Activated CD8-positive, alpha-beta memory T cell treated with anti-CD3 and anti-CD28 coated beads for 48 hours (primary cell): Measurements from ENCODE around the gene LRIG1.

Experiments
- DNase-seq, 3 experiments: peaks; one replicate each; pipeline ENCODE4 v3.0.0-alpha.2; 2020; ENCODE audit warnings: low read depth in 2 of 3, low spot score in 2 of 3

Gene LRIG1, protein sequence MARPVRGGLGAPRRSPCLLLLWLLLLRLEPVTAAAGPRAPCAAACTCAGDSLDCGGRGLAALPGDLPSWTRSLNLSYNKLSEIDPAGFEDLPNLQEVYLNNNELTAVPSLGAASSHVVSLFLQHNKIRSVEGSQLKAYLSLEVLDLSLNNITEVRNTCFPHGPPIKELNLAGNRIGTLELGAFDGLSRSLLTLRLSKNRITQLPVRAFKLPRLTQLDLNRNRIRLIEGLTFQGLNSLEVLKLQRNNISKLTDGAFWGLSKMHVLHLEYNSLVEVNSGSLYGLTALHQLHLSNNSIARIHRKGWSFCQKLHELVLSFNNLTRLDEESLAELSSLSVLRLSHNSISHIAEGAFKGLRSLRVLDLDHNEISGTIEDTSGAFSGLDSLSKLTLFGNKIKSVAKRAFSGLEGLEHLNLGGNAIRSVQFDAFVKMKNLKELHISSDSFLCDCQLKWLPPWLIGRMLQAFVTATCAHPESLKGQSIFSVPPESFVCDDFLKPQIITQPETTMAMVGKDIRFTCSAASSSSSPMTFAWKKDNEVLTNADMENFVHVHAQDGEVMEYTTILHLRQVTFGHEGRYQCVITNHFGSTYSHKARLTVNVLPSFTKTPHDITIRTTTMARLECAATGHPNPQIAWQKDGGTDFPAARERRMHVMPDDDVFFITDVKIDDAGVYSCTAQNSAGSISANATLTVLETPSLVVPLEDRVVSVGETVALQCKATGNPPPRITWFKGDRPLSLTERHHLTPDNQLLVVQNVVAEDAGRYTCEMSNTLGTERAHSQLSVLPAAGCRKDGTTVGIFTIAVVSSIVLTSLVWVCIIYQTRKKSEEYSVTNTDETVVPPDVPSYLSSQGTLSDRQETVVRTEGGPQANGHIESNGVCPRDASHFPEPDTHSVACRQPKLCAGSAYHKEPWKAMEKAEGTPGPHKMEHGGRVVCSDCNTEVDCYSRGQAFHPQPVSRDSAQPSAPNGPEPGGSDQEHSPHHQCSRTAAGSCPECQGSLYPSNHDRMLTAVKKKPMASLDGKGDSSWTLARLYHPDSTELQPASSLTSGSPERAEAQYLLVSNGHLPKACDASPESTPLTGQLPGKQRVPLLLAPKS

GRCh38 chr3:66500576-66501482, at the start of gene LRIG1:
Gene LRIG1, minus strand, starts transcription at chr3:66501022. Its CDS starts 615 bp downstream, at chr3:66500407.
- DNase-seq: peak; percentile 87 to 97 (median 93)

GRCh38 chr3:66544619-66545429, 44.0 kb upstream of the LRIG1 start:
- no peak for DNase-seq

DNA sequence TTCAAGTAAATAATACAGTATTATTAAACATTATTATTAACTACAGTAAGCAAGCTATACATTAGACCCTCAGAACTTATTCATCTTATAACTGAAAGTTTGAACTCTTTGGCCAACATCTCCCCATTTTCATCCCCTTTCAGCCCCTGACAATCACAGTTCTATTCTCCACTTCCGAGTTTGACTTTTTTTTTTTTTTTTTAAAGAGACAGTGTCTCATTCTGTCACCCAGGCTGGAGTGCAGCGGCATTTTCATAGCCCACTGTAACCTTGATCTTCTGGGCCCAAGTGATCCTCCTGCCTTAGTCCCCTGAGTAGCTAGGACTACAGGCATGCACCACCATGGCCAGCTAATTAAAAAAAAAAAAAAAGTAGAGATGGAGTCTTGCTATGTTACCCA, 41.3 kb upstream of the LRIG1 start:
- DNase-seq: no peak

- no peak for DNase-seq
Measured at GRCh38 chr3:66539466-66539989, 38.7 kb upstream of the LRIG1 start.

GRCh38 chr3:66538390-66538789, 37.6 kb upstream of the LRIG1 start:
- DNase-seq: no peak

GRCh38 chr3:66537735-66538134, 36.9 kb upstream of the LRIG1 start:
- DNase-seq: no peak

DNA sequence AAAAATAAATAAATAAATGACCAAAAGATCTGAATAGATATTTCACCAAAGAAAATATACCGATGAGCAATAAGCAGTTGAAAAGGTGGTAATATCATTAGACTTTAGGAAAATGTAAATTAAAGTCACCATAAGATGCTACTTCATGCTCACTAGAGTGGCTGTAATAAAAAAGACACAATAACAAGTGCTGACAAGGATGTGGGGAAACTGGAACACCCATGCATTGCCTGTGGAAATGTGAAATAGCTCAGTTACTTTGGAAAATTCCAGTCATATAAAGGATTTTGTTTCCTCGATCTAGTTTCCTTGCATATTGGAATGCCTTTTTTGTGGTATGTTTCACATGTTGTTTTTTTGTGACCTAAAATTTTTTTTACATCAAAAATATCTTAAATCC, 36.0 kb upstream of the LRIG1 start:
- no peak for DNase-seq

DNA sequence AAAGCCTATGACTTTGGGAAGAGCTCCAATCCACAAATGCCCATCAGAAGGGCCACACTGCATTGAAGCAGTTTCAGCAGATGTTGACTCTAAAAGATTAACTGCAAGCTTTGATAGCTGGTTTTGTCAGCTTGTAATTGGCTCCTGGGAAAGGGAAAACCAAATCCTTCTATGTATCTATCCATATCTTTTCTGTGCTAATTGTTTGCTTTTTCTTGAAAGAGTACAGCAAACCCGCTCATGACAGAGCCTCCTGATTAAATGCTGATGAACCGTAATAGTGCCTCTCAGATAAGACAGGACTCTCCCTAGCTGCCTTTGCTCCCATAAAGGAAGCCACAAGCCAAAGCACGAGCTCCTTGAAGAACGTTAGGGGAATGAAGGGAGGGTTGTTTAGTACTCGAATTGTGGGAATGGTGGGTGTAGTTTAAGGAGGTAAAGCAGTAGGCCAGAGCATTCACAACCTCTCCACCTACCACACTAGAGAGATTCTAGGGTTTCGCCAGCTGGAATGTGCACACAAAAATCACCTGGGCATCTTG, 33.6 kb upstream of the LRIG1 start:
- DNase-seq: no peak

DNA sequence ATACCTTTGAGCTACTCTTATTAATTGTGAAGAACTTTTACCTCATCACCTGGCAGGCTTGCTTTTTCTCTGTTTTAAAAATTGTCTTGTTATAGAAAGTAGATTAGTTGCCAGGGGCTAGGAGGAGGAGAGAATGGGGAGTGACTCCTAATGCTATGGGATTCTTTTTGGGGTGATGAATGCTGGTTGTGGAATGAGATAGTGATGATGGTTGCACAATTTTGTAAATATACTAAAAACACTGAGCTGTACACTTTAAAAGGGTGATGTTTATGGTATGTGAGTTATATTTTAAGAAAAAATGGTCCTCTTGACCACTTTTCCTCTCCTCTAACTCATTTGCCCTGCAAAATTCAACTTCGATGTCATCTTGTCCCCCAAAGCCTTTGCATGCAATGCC, 31.8 kb upstream of the LRIG1 start:
- no peak for DNase-seq

DNA sequence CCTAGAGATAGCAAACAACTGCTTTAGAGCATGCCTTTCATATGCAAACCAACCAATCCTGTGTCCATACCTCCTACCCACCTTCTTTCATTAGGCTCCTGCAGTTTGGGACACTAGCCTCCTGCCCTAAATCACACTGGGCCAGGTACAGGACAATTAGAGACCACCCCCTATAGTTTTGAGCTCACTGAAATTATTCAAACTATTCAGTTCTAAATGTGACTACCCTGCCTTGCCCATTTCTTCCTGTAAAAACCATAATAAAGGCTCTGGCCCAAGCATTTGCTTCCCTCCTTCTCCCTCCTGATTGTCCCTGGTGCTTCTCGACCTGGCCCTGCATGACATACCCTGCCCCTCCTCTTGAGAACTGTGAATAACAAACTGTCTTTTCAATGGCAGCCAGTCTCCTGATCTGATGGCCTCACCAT, 31.4 kb upstream of the LRIG1 start:
- no peak for DNase-seq

DNA sequence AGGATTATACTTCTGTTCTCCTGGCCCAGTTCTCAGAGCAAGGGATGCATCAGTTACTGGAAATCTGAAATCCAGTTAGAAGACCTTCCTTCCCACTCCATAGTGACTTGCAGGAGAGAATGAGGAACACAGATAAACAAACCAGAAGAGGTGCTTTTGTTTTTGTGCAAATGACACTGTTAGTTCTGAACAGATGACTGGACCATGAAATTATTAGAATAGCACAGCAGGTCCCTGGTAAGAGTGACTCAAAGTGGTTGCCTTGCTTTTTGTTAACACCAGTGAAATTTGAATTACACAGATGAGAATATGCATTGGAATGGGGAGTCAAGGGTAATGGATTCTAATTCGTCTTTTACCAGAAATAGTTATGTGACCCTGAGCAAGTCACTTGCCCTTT, 30.4 kb upstream of the LRIG1 start:
- DNase-seq: no peak

DNA sequence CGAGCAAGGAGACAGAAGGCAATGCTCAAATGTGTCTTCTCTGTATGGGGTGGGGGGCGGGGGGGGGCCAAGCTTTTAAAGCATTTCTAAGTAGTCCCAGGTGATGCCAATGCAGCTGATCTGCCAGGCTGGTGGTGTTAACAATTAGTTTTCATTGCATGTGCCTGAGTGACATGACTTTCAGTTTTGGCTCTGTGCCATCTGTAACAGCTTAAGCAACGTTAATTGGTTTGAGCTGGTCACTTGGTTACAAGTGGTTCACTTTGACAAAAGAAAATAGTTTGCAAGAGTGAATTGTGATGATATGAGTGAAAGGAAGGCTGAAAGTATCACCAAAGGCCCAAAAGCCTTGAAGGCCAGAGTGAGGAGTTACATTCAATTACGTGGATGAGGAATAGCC, 26.4 kb upstream of the LRIG1 start:
- DNase-seq: no peak

DNA sequence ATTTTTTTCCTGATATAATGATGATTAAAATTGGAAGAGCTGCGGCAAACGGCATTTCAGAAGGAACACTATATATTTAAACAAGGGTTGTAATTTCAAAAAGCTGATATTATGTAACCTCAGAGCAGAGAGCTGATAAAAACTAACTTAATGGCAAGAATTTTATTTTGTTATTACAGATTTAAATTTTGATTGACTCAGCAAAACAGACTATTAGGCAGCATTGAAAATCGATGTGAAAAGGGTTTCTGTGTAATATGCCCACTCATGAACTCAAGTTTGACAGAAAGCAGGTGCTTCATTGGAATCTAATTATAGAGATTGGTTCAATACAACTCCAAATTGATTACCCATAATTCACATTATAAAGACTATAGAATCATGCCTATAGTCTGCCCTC, 24.9 kb upstream of the LRIG1 start:
- no peak for DNase-seq

DNA sequence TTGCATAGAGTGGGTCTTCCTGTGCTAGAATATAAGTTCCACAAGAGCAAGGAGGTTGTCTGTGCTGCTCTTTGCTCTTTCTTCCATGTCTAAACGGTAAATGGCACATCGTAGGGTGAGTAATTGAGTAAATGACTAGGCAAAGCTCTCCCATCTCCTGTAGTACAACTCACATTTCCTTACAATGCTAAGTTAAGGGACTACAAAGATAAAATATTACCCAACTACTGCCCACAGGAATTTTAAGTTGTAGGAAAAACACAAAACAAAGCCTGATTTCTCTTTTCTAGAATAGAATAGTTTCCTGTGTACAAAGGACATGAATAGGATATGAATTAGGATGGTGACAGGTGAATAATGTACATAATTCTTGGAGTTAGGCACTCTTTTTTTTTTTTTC, 19.9 kb upstream of the LRIG1 start:
- no peak for DNase-seq

- DNase-seq: no peak
Measured at GRCh38 chr3:66518644-66519043, 17.8 kb upstream of the LRIG1 start.

DNA sequence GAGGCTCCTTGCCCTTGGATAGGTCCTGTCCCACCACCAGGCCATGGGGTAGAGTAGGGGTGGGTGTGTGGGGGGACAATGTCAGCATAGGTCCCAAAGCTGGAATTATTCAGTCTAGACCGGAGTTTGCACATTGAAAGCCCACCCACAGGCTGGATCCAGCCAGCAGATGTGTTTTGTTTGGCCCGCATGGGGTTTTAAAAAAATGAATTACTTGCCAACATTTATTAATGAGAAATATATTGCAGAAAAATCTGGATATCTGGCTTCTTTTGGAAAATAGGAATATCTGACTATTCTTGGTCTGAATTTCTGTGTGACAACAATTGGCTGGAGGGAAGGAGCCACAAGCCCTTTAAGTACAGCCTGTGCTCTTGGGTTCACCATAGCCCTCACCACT, 17.3 kb upstream of the LRIG1 start:
- DNase-seq: no peak

- no peak for DNase-seq
Measured at GRCh38 chr3:66517241-66517640, 16.4 kb upstream of the LRIG1 start.

GRCh38 chr3:66508461-66508860, 7.6 kb upstream of the LRIG1 start:
- no peak for DNase-seq
